SK-N-SH (cell line): ENCODE measurements around the gene ATP6V1F. TPM values are rescaled to one million over a fixed set of nuclear protein-coding genes. Genes with fewer than 3 reads are reported as not detected.
A peak's percentile ranks its signal among the peaks of the same experiment; 100 is the strongest.

Experiments used
- CHD2 ChIP-seq: fragments of 150-350 bp; IDR thresholded peaks from 2 replicates; pipeline ENCODE4 v1.6.1; 2018; ENCODE audit warnings: low read length; ENCODE audit not compliant: partially characterized antibody
- ELF1 ChIP-seq: IDR thresholded peaks from 2 replicates; pipeline ENCODE4 v1.4.0; 2012
- EZH2phosphoT487 ChIP-seq: fragments of 200-600 bp; sonication (generic); IDR thresholded peaks from 2 replicates; pipeline ENCODE4 v1.6.1; 2017; ENCODE audit warnings: low read depth, mixed run types, mild to moderate bottlenecking, antibody characterized with exemption, moderate library complexity, borderline replicate concordance
- FOSL2 ChIP-seq: IDR thresholded peaks from 2 replicates; pipeline ENCODE4 v1.4.0; 2012; ENCODE audit warnings: low read depth, mild to moderate bottlenecking, moderate library complexity, borderline replicate concordance
- FOXJ3 ChIP-seq: sonication (generic); formaldehyde crosslinking; IDR thresholded peaks from 2 replicates; pipeline ENCODE4 v1.5.1; 2020; ENCODE audit warnings: mild to moderate bottlenecking, missing genetic modification reagents
- FOXM1 ChIP-seq: IDR thresholded peaks from 2 replicates; pipeline ENCODE4 v1.4.0; 2012; ENCODE audit warnings: low read depth, mild to moderate bottlenecking
- GABPA ChIP-seq: IDR thresholded peaks from 2 replicates; pipeline ENCODE4 v1.4.0; 2012; ENCODE audit warnings: low read depth, mild to moderate bottlenecking
- GATA2 ChIP-seq: sonication (generic); formaldehyde crosslinking; IDR thresholded peaks from 2 replicates; pipeline ENCODE4 v1.5.0; 2020; ENCODE audit warnings: mild to moderate bottlenecking, missing genetic modification reagents
- MEF2A ChIP-seq: IDR thresholded peaks from 2 replicates; pipeline ENCODE4 v1.4.0; 2012; ENCODE audit warnings: low read depth, borderline replicate concordance
- MXI1 ChIP-seq: IDR thresholded peaks from 2 replicates; pipeline ENCODE4 v1.6.1; 2012; ENCODE audit warnings: mild to moderate bottlenecking, low read depth, low read length, improper control_type of control experiment
- POLR2AphosphoS5 ChIP-seq: IDR thresholded peaks from 2 replicates; pipeline ENCODE4 v1.6.1; 2012; ENCODE audit warnings: low read depth, low read length
- RCOR1 ChIP-seq: fragments of 150-350 bp; IDR thresholded peaks from 2 replicates; pipeline ENCODE4 v1.6.1; 2017; ENCODE audit warnings: antibody characterized with exemption, low read length
- TAF1 ChIP-seq: IDR thresholded peaks from 2 replicates; pipeline ENCODE4 v1.6.1; 2012; ENCODE audit warnings: low read depth, mild to moderate bottlenecking, low read length, moderate library complexity, borderline replicate concordance
- TCF12 ChIP-seq: IDR thresholded peaks from 2 replicates; pipeline ENCODE4 v1.4.0; 2012
- YY1 ChIP-seq: IDR thresholded peaks from 2 replicates; pipeline ENCODE4 v1.4.0; 2012; ENCODE audit warnings: low read depth, mild to moderate bottlenecking
- polyA plus RNA-seq, 3 experiments: library from polyadenylated mRNA; depleted of rRNA; stranded (reverse); fragments of >200 nt; gene quantifications; 2 replicates each; pipeline ENCODE4 v1.2.3, GENCODE V29; 2012
- TF ChIP-seq, protein P1 (sequence below): fragments of 150-350 bp; IDR thresholded peaks from 2 replicates; pipeline ENCODE4 v1.6.1; 2016; ENCODE audit warnings: mild to moderate bottlenecking, low read depth, low read length
- TF ChIP-seq, protein P2 (sequence below): IDR thresholded peaks from 2 replicates; pipeline ENCODE4 v1.4.0; 2012; ENCODE audit warnings: low read depth, borderline replicate concordance
- TF ChIP-seq, protein P3 (sequence below): fragments of 150-350 bp; IDR thresholded peaks from 2 replicates; pipeline ENCODE4 v1.6.1; 2017; ENCODE audit warnings: antibody characterized with exemption, low read length, low read depth, borderline replicate concordance
- TF ChIP-seq, protein P4 (sequence below): IDR thresholded peaks from 2 replicates; pipeline ENCODE4; 2012
- TF ChIP-seq, protein P5 (sequence below): fragments of 200-600 bp; sonication (generic); IDR thresholded peaks from 2 replicates; pipeline ENCODE4 v1.6.1; 2017; ENCODE audit warnings: antibody characterized with exemption, mild to moderate bottlenecking, moderate library complexity

The ATP6V1F gene
- polyA plus RNA-seq, 1 of the 3 experiments (the other 2 are of a cell fraction), result 495 TPM

DNA sequence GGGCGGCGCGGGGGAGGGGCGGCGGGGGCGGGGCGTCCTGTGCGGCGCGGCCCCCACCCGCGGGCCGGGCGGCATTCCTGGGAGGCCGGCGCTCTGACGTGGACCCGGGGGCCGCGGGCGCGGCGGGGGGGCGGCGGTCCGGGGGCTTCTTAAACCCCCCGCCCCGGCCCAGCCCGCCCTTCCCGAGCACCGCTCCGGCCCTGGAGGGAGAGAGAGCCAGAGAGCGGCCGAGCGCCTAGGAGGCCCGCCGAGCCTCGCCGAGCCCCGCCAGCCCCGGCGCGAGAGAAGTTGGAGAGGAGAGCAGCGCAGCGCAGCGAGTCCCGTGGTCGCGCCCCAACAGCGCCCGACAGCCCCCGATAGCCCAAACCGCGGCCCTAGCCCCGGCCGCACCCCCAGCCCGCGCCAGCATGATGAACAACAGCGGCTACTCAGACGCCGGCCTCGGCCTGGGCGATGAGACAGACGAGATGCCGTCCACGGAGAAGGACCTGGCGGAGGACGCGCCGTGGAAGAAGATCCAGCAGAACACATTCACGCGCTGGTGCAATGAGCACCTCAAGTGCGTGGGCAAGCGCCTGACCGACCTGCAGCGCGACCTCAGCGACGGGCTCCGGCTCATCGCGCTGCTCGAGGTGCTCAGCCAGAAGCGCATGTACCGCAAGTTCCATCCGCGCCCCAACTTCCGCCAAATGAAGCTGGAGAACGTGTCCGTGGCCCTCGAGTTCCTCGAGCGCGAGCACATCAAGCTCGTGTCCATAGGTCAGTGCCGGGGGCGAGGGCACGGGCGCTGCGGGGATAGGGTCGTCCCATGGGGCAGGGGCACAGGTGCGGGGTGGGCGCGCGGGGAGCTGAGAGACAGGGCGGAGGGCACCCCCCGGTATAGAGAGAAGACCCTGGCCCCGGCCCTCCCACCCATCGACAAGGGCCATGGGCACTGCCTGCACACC lies 32.2 kb upstream of the ATP6V1F start, which contains the start of gene FLNC (continued):
- TF ChIP-seq, protein P1, sequence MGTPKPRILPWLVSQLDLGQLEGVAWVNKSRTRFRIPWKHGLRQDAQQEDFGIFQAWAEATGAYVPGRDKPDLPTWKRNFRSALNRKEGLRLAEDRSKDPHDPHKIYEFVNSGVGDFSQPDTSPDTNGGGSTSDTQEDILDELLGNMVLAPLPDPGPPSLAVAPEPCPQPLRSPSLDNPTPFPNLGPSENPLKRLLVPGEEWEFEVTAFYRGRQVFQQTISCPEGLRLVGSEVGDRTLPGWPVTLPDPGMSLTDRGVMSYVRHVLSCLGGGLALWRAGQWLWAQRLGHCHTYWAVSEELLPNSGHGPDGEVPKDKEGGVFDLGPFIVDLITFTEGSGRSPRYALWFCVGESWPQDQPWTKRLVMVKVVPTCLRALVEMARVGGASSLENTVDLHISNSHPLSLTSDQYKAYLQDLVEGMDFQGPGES, result no peak
- no peak for TF ChIP-seq MXI1
- TF ChIP-seq, protein P2, sequence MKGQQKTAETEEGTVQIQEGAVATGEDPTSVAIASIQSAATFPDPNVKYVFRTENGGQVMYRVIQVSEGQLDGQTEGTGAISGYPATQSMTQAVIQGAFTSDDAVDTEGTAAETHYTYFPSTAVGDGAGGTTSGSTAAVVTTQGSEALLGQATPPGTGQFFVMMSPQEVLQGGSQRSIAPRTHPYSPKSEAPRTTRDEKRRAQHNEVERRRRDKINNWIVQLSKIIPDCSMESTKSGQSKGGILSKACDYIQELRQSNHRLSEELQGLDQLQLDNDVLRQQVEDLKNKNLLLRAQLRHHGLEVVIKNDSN, result no peak
- no peak for TF ChIP-seq GABPA
- no peak for TF ChIP-seq TCF12
- TF ChIP-seq, protein P3, sequence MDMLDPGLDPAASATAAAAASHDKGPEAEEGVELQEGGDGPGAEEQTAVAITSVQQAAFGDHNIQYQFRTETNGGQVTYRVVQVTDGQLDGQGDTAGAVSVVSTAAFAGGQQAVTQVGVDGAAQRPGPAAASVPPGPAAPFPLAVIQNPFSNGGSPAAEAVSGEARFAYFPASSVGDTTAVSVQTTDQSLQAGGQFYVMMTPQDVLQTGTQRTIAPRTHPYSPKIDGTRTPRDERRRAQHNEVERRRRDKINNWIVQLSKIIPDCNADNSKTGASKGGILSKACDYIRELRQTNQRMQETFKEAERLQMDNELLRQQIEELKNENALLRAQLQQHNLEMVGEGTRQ, result no peak
- TF ChIP-seq ELF1, result no peak
- no peak for TF ChIP-seq GATA2 (CRISPR knock-in tag)
- no peak for TF ChIP-seq EZH2phosphoT487
- no peak; the same call in 1 of the 2 replicates for TF ChIP-seq FOXM1
- peak; percentile 93 for TF ChIP-seq POLR2AphosphoS5
- TF ChIP-seq, protein P4, sequence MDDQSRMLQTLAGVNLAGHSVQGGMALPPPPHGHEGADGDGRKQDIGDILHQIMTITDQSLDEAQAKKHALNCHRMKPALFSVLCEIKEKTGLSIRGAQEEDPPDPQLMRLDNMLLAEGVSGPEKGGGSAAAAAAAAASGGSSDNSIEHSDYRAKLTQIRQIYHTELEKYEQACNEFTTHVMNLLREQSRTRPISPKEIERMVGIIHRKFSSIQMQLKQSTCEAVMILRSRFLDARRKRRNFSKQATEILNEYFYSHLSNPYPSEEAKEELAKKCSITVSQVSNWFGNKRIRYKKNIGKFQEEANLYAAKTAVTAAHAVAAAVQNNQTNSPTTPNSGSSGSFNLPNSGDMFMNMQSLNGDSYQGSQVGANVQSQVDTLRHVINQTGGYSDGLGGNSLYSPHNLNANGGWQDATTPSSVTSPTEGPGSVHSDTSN, result no peak
- TF ChIP-seq TAF1, result peak; percentile 80
- no peak for TF ChIP-seq YY1
- TF ChIP-seq FOSL2, result peak; percentile 14; the same call in 1 of the 2 replicates
- no peak for TF ChIP-seq FOXJ3 (CRISPR knock-in tag)
- TF ChIP-seq CHD2, result no peak
- TF ChIP-seq RCOR1, result no peak
- no peak for TF ChIP-seq MEF2A
- TF ChIP-seq, protein P5, sequence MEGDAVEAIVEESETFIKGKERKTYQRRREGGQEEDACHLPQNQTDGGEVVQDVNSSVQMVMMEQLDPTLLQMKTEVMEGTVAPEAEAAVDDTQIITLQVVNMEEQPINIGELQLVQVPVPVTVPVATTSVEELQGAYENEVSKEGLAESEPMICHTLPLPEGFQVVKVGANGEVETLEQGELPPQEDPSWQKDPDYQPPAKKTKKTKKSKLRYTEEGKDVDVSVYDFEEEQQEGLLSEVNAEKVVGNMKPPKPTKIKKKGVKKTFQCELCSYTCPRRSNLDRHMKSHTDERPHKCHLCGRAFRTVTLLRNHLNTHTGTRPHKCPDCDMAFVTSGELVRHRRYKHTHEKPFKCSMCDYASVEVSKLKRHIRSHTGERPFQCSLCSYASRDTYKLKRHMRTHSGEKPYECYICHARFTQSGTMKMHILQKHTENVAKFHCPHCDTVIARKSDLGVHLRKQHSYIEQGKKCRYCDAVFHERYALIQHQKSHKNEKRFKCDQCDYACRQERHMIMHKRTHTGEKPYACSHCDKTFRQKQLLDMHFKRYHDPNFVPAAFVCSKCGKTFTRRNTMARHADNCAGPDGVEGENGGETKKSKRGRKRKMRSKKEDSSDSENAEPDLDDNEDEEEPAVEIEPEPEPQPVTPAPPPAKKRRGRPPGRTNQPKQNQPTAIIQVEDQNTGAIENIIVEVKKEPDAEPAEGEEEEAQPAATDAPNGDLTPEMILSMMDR, result no peak
